ENCODE results near the gene THSD4.

Gene THSD4

DNA sequence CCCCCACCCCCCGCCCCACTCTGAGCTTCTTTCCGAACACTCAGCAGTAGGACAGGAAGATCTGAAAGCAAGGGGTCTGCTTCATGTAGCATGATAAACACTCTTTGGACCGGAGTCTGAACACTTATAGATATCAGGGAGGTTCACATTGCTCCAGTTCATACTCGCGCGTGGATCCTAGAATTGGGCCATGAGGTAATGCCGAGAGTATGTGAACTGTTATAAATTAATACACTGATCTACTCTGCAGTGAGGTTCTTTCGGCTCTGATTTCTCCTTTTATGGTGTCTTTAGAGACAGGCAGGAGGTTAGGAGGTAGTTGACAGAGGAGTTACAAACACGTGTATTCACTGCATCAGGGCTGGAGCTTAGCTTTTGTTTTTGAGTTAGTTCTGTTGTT is 223.0 kb downstream of the THSD4 start:
- no peaks in the 10 kb centered on the region for H3K36me3 ChIP-seq (ENCODE audit: insufficient read depth, low read length)
- no peaks in the 10 kb centered on the region for H3K27me3 ChIP-seq (ENCODE audit: control insufficient read depth in 1 of 2, insufficient read depth in 2 of 2, low read length in 2 of 2)
- no peak overlapping the region for H3K4me3 ChIP-seq (ENCODE audit: low read depth in 1 of 2, low read length in 2 of 2)
- no peak overlapping the region for H3K27ac ChIP-seq (ENCODE audit: low read depth, low read length)
- H3K9me3 ChIP-seq (ENCODE audit: low read length) = no peaks in the 10 kb centered on the region
- no peaks in the 10 kb centered on the region for H3K4me1 ChIP-seq (ENCODE audit: insufficient read depth, low read length)
- no peak overlapping the region for H3K9ac ChIP-seq (ENCODE audit: low read length)

DNA sequence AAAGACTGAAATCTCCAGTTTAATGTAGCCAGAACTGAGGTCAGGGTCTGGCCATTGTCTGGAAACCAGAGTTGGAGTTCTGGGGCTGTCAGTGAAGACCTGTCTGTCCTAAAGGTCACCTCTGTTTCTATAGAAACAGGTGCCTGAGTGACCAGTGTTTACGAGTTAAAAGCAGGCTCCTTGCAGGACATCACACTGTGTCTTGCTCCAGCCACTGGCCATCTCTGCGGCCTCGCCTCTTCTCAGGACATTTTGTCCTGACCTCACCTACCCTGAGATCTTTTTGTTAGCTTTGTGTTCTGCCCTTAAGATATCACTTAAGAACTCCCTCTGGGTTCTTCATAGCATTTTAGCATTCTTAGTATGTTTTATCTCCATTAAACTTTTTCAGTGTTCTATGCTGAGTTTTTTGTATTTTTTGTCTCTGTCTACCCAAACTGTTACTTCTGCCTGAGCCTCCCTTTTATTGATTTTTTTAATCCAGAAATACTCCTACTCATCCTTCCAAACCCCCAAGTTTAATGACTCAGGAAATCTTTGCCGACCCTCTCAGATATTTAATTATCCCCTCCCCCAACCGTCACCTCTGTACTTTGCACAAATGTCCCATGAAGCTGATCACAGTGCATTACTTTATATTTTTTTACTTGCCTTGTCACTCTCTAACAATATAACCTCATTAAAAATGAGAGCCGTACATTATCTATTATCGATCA is 223.7 kb downstream of the THSD4 start:
- H3K36me3 ChIP-seq (ENCODE audit: insufficient read depth, low read length) = no peaks in the 10 kb centered on the region
- no peak overlapping the region for H3K27ac ChIP-seq (ENCODE audit: low read depth, low read length)
- no peaks in the 10 kb centered on the region for H3K4me1 ChIP-seq (ENCODE audit: insufficient read depth, low read length)
- no peak overlapping the region for H3K9ac ChIP-seq (ENCODE audit: low read length)
- H3K27me3 ChIP-seq (ENCODE audit: control insufficient read depth in 1 of 2, insufficient read depth in 2 of 2, low read length in 2 of 2) = no peaks in the 10 kb centered on the region
- H3K9me3 ChIP-seq (ENCODE audit: low read length) = no peaks in the 10 kb centered on the region
- no peak overlapping the region for H3K4me3 ChIP-seq (ENCODE audit: low read depth in 1 of 2, low read length in 2 of 2)

- Histone ChIP-seq H3K9ac (ENCODE audit: low read length) (no peak overlapping the region), H3K9me3 (ENCODE audit: low read length) (no peaks in the 10 kb centered on the region), H3K27ac (ENCODE audit: low read depth, low read length) (no peak overlapping the region), H3K27me3 (ENCODE audit: control insufficient read depth in 1 of 2, insufficient read depth in 2 of 2, low read length in 2 of 2) (no peaks in the 10 kb centered on the region), H3K36me3 (ENCODE audit: insufficient read depth, low read length) (no peaks in the 10 kb centered on the region), H3K4me3 (ENCODE audit: low read depth in 1 of 2, low read length in 2 of 2) (no peak overlapping the region), H3K4me1 (ENCODE audit: insufficient read depth, low read length) (no peaks in the 10 kb centered on the region)
These were observed 226.7 kb downstream of the THSD4 start for GRCh38 chr15:71341811-71342550.

- Histone ChIP-seq H3K27ac (ENCODE audit: low read depth, low read length) (no peak overlapping the region), H3K36me3 (ENCODE audit: insufficient read depth, low read length) (no peaks in the 10 kb centered on the region), H3K4me3 (ENCODE audit: low read depth in 1 of 2, low read length in 2 of 2) (no peak overlapping the region), H3K9me3 (ENCODE audit: low read length) (no peaks in the 10 kb centered on the region), H3K4me1 (ENCODE audit: insufficient read depth, low read length) (no peaks in the 10 kb centered on the region), H3K27me3 (ENCODE audit: control insufficient read depth in 1 of 2, insufficient read depth in 2 of 2, low read length in 2 of 2) (no peaks in the 10 kb centered on the region), H3K9ac (ENCODE audit: low read length) (no peak overlapping the region)
These were observed 227.4 kb downstream of the THSD4 start for GRCh38 chr15:71342658-71343057.

DNA sequence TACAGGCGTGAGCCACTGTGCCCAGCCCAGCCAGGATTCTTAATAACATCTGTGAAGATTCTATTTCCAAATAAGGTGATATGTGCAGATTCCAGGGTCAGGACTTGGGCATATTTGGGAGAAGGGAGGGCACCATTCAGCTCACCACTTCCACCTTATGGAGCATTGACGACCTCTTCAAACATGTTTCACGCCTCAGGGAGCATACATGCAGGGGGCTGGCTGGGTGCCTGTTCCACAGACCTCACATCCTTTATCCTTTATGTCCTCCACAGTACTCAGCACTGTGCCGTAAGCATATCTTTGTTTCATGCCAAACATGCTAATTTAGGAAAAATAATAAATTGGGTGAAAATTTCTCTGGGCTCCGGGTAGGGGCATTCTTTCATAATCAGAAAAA is 229.0 kb downstream of the THSD4 start:
- H3K27ac ChIP-seq (ENCODE audit: low read depth, low read length) = no peak overlapping the region
- no peaks in the 10 kb centered on the region for H3K36me3 ChIP-seq (ENCODE audit: insufficient read depth, low read length)
- no peak overlapping the region for H3K4me3 ChIP-seq (ENCODE audit: low read depth in 1 of 2, low read length in 2 of 2)
- H3K9me3 ChIP-seq (ENCODE audit: low read length) = no peaks in the 10 kb centered on the region
- H3K27me3 ChIP-seq (ENCODE audit: control insufficient read depth in 1 of 2, insufficient read depth in 2 of 2, low read length in 2 of 2) = no peaks in the 10 kb centered on the region
- no peak overlapping the region for H3K9ac ChIP-seq (ENCODE audit: low read length)
- H3K4me1 ChIP-seq (ENCODE audit: insufficient read depth, low read length) = peaks cover 10% of the 10 kb centered on the region

DNA sequence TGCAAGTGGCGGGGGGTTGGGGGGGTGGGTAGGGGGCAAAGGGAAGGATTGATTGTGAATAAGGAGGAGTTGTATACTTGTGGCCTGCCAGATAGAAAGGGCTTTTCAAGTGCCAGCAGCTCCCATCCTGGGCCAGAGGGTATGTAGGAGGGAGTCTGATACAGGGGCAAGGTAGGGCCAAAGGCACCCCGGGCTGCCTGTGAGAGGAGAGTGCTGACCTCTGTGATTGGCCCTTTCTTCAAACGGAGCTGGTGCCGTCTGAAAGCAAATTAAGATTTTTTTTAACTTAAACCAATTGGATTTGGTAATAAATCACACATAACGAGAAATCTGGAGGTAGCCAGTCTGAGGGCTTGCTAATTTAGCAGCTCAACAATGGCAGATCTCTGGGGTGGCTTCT is 229.9 kb downstream of the THSD4 start:
- Histone ChIP-seq H3K9ac (ENCODE audit: low read length) (no peak overlapping the region), H3K27ac (ENCODE audit: low read depth, low read length) (no peak overlapping the region), H3K27me3 (ENCODE audit: control insufficient read depth in 1 of 2, insufficient read depth in 2 of 2, low read length in 2 of 2) (no peaks in the 10 kb centered on the region), H3K9me3 (ENCODE audit: low read length) (no peaks in the 10 kb centered on the region), H3K36me3 (ENCODE audit: insufficient read depth, low read length) (no peaks in the 10 kb centered on the region), H3K4me1 (ENCODE audit: insufficient read depth, low read length) (peaks cover 18% of the 10 kb centered on the region), H3K4me3 (ENCODE audit: low read depth in 1 of 2, low read length in 2 of 2) (no peak overlapping the region)

DNA sequence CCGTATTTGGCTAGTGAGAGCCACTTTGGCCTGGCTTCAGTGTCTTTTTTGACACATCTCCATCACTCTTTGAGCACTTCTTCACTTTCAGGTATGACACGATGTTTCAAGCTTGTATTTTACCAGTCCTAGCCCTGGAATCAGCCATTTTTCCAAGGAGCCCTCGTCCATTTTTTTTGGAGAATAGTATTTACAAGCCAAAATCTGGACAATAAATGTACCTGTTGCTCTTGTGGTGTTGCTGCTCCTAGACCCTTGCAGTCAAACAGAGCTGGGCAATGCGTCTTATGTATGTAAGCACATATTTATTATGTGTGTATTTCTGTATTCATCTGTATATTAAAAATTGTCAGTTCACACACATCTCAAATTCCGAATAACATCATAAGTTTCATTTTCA is 231.2 kb downstream of the THSD4 start:
- H3K9ac ChIP-seq (ENCODE audit: low read length) = no peak overlapping the region
- H3K4me1 ChIP-seq (ENCODE audit: insufficient read depth, low read length) = peaks cover 26% of the 10 kb centered on the region
- no peaks in the 10 kb centered on the region for H3K36me3 ChIP-seq (ENCODE audit: insufficient read depth, low read length)
- H3K27me3 ChIP-seq (ENCODE audit: control insufficient read depth in 1 of 2, insufficient read depth in 2 of 2, low read length in 2 of 2) = no peaks in the 10 kb centered on the region
- H3K9me3 ChIP-seq (ENCODE audit: low read length) = no peaks in the 10 kb centered on the region
- no peak overlapping the region for H3K27ac ChIP-seq (ENCODE audit: low read depth, low read length)
- no peak overlapping the region for H3K4me3 ChIP-seq (ENCODE audit: low read depth in 1 of 2, low read length in 2 of 2)

DNA sequence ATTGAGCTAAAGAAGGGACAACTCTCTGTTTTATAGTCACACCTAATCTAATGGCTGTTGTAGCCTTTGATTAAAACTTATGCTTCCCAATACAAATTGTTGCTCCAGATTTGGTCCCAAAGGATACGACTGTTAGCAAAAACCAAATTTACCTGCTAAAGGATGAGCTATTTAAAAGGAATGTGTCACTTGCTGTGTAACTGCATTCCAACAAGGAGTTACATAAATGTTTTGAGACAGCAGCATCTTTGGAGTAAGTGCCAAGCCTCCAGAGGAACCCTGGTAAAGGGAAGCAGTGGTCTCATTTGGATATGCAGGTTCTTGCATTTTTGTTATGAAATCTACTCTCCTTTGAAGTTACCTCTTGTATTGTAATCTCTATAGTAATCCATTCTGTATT is 233.3 kb downstream of the THSD4 start:
- Histone ChIP-seq H3K4me3 (ENCODE audit: low read depth in 1 of 2, low read length in 2 of 2) (no peak overlapping the region), H3K9me3 (ENCODE audit: low read length) (no peaks in the 10 kb centered on the region), H3K4me1 (ENCODE audit: insufficient read depth, low read length) (peaks cover 32% of the 10 kb centered on the region), H3K27ac (ENCODE audit: low read depth, low read length) (no peak overlapping the region), H3K27me3 (ENCODE audit: control insufficient read depth in 1 of 2, insufficient read depth in 2 of 2, low read length in 2 of 2) (no peaks in the 10 kb centered on the region), H3K36me3 (ENCODE audit: insufficient read depth, low read length) (no peaks in the 10 kb centered on the region), H3K9ac (ENCODE audit: low read length) (no peak overlapping the region)

DNA sequence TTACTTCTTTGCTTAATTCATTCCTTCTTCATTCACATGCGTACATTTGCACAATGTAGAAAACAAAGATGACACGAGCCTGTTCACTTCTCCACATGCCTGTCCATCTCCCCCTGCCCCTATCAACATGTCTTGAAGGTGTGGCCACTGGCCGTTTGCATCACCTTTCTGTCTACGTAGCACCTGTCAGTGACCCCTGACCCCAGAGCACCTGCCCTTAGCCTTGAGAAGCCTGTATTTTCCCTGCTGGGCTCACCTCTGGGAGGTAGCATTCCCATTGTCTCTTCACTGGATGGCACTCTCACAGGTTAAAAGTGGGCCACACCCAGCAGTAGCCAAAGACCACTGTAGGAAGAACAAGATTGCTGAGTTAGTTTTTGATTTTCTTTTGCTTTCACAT is 234.1 kb downstream of the THSD4 start:
- Histone ChIP-seq H3K27me3 (ENCODE audit: control insufficient read depth in 1 of 2, insufficient read depth in 2 of 2, low read length in 2 of 2) (no peaks in the 10 kb centered on the region), H3K9me3 (ENCODE audit: low read length) (no peaks in the 10 kb centered on the region), H3K4me3 (ENCODE audit: low read depth in 1 of 2, low read length in 2 of 2) (no peak overlapping the region), H3K4me1 (ENCODE audit: insufficient read depth, low read length) (peaks cover 32% of the 10 kb centered on the region), H3K27ac (ENCODE audit: low read depth, low read length) (no peak overlapping the region), H3K36me3 (ENCODE audit: insufficient read depth, low read length) (no peaks in the 10 kb centered on the region), H3K9ac (ENCODE audit: low read length) (no peak overlapping the region)

DNA sequence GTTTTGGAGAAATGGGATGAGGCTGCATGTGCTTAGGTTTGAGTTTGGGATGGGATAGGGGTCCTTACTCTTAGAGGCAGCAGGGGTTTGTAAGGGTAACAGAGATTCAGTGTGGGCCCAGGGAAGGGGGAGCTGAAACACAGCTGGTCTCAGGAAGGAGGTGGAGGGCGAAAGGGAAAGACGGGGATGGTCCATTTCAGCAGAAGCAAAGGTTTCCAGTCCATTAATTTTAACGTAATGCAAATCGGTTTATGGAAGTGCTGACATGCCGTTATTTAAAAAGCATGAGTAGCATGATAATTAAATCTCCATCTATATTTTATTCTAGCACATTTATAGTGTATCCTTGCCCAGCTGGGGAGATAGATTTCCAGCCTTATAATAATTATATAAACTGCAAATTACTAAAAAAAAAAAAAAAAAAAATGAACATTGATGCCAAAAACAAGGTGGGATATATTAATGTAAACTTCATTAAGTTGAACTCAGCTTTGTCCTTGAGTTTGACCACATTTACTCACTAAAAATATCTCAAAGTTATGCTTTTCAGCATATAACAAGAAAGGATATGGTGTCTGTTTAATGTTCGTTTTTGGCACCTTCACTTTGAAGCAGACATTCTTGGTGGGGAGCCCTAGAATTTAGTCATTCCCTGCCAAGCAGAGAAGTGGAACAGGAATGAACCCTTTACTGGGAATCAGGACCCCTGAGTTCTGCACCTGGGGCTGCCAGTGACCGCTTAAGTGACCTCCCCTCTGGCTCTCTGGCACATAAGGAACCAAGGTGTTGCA is 234.7 kb downstream of the THSD4 start:
- no peak overlapping the region for H3K9ac ChIP-seq (ENCODE audit: low read length)
- peaks cover 32% of the 10 kb centered on the region for H3K4me1 ChIP-seq (ENCODE audit: insufficient read depth, low read length)
- H3K27me3 ChIP-seq (ENCODE audit: control insufficient read depth in 1 of 2, insufficient read depth in 2 of 2, low read length in 2 of 2) = no peaks in the 10 kb centered on the region
- H3K9me3 ChIP-seq (ENCODE audit: low read length) = no peaks in the 10 kb centered on the region
- H3K4me3 ChIP-seq (ENCODE audit: low read depth in 1 of 2, low read length in 2 of 2) = no peak overlapping the region
- H3K27ac ChIP-seq (ENCODE audit: low read depth, low read length) = no peak overlapping the region
- no peaks in the 10 kb centered on the region for H3K36me3 ChIP-seq (ENCODE audit: insufficient read depth, low read length)

- no peak overlapping the region for H3K27ac ChIP-seq (ENCODE audit: low read depth, low read length)
These were observed 235.5 kb downstream of the THSD4 start for GRCh38 chr15:71350622-71351378.

More at GRCh38 chr15:71350622-71351378, 235.5 kb downstream of the THSD4 start:
- no peaks in the 10 kb centered on the region for H3K27me3 ChIP-seq (ENCODE audit: control insufficient read depth in 1 of 2, insufficient read depth in 2 of 2, low read length in 2 of 2)
- H3K9me3 ChIP-seq (ENCODE audit: low read length) = no peaks in the 10 kb centered on the region
- no peak overlapping the region for H3K9ac ChIP-seq (ENCODE audit: low read length)
- H3K4me3 ChIP-seq (ENCODE audit: low read depth in 1 of 2, low read length in 2 of 2) = no peak overlapping the region
- no peaks in the 10 kb centered on the region for H3K36me3 ChIP-seq (ENCODE audit: insufficient read depth, low read length)
- H3K4me1 ChIP-seq (ENCODE audit: insufficient read depth, low read length) = peaks cover 32% of the 10 kb centered on the region

Measured in muscle layer of colon (tissue), 2 donors.